Effector CD4-positive, alpha-beta T cell (primary cell): ENCODE measurements around the gene CPZ.

ENCODE experiments used
- DNase-seq: peaks from one replicate; pipeline ENCODE4 v3.0.0-alpha.2; 2020

The CPZ gene

GRCh38 chr4:8596891-8597290 lies 4.3 kb downstream of the CPZ start:
- DNase-seq, result no peak

- DNase-seq, result no peak
These were observed 4.8 kb downstream of the CPZ start for GRCh38 chr4:8597319-8597718.

- DNase-seq, result no peak
These were observed 5.2 kb downstream of the CPZ start for GRCh38 chr4:8597791-8598190.

GRCh38 chr4:8598391-8599090 lies 6.0 kb downstream of the CPZ start:
- DNase-seq, result no peak

- DNase-seq, result no peak
These were observed 6.5 kb downstream of the CPZ start for GRCh38 chr4:8599091-8599460.

- DNase-seq, result no peak
These were observed 7.1 kb downstream of the CPZ start for GRCh38 chr4:8599657-8600056.

- no peak for DNase-seq
These were observed 7.7 kb downstream of the CPZ start for GRCh38 chr4:8600266-8600665.

- no peak for DNase-seq
These were observed 8.1 kb downstream of the CPZ start for GRCh38 chr4:8600686-8601085.

- no peak for DNase-seq
These were observed 8.5 kb downstream of the CPZ start for GRCh38 chr4:8601086-8601485.

- no peak for DNase-seq
These were observed 9.0 kb downstream of the CPZ start for GRCh38 chr4:8601556-8601955.

GRCh38 chr4:8602686-8603430 lies 10.3 kb downstream of the CPZ start:
- no peak for DNase-seq

- no peak for DNase-seq
These were observed 11.4 kb downstream of the CPZ start for GRCh38 chr4:8603931-8604330.

GRCh38 chr4:8605289-8605688 lies 12.7 kb downstream of the CPZ start:
- DNase-seq, result no peak

GRCh38 chr4:8606476-8606875 lies 13.9 kb downstream of the CPZ start:
- DNase-seq, result no peak

- DNase-seq, result no peak
These were observed 14.4 kb downstream of the CPZ start for GRCh38 chr4:8606966-8607365.

- DNase-seq, result no peak
These were observed 15.3 kb downstream of the CPZ start for GRCh38 chr4:8607603-8608481.

GRCh38 chr4:8608714-8609391 lies 16.3 kb downstream of the CPZ start:
- no peak for DNase-seq

GRCh38 chr4:8609406-8609805 lies 16.8 kb downstream of the CPZ start:
- DNase-seq, result no peak

GRCh38 chr4:8609824-8610350 lies 17.3 kb downstream of the CPZ start:
- no peak for DNase-seq

GRCh38 chr4:8610858-8611616 lies 18.5 kb downstream of the CPZ start:
- no peak for DNase-seq

GRCh38 chr4:8612646-8613045 lies 20.1 kb downstream of the CPZ start:
- DNase-seq, result no peak
